ENCODE data around the gene HRH1. TPM values are rescaled to one million over a fixed set of nuclear protein-coding genes. Genes with fewer than 3 reads are reported as not detected.
A peak's percentile ranks its signal among the peaks of the same experiment; 100 is the strongest.

The HRH1 gene
- total RNA-seq, 1 donor from 2014 or later: 2.1 TPM

DNA sequence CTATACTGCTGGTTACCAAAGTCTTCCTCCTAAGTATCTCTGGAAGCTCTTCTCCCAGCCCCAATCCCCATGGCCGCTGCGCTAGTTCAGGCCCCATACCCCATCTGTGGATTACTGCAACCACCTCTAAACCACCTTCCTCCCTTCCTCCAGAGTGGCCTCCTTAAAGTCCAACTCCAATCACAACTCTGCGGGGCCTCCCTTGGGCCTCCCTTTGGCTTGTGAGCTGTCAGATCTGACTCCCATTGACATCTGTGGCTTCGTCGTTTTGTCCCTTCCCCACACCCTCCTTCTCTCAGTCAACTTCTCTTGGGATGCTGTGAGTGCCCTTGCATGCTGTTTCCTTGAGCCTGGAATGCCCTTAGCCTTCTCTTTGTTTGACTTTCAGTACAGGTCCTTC is 9.3 kb upstream of the HRH1 start:
- Histone ChIP-seq H3K4me3 (ENCODE audit: insufficient read depth, low read depth, low read length) (no peak overlapping the region), H3K9me3 (ENCODE audit: insufficient read depth, low read depth, low read length) (no peaks in the 10 kb centered on the region), H2AFZ (ENCODE audit: low read depth, low read length) (no peak overlapping the region), H3K36me3 (ENCODE audit: insufficient read depth, low read length) (no peaks in the 10 kb centered on the region), H3K27me3 (ENCODE audit: insufficient read depth, low read length) (no peaks in the 10 kb centered on the region), H3K27ac (ENCODE audit: low read depth, low read length) (peak overlapping the region; percentile 81), H3K79me2 (ENCODE audit: insufficient read depth, low read length) (no peaks in the 10 kb centered on the region), H3K4me1 (ENCODE audit: insufficient read depth, low read length) (peaks cover 41% of the 10 kb centered on the region), H4K20me1 (ENCODE audit: insufficient read depth, low read length) (no peaks in the 10 kb centered on the region), H3K9ac (ENCODE audit: low read length) (peak overlapping the region; percentile 72), H3K4me2 (ENCODE audit: low read length) (peak overlapping the region; percentile 2)
- no peak for TF ChIP-seq EZH2 (IDR thresholded peaks at IDR 0.05; ENCODE audit: insufficient read depth, low read length)
- TF ChIP-seq, protein P1, sequence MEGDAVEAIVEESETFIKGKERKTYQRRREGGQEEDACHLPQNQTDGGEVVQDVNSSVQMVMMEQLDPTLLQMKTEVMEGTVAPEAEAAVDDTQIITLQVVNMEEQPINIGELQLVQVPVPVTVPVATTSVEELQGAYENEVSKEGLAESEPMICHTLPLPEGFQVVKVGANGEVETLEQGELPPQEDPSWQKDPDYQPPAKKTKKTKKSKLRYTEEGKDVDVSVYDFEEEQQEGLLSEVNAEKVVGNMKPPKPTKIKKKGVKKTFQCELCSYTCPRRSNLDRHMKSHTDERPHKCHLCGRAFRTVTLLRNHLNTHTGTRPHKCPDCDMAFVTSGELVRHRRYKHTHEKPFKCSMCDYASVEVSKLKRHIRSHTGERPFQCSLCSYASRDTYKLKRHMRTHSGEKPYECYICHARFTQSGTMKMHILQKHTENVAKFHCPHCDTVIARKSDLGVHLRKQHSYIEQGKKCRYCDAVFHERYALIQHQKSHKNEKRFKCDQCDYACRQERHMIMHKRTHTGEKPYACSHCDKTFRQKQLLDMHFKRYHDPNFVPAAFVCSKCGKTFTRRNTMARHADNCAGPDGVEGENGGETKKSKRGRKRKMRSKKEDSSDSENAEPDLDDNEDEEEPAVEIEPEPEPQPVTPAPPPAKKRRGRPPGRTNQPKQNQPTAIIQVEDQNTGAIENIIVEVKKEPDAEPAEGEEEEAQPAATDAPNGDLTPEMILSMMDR (IDR thresholded peaks at IDR 0.05; ENCODE audit: insufficient read depth, low read depth, low read length): no peak
- Mint-ChIP-seq H3K4me3 (ENCODE audit: unreplicated experiment) (no peak overlapping the region), H3K27me3 (ENCODE audit: low read depth, unreplicated experiment) (peaks cover 16% of the 10 kb centered on the region), H3K36me3 (ENCODE audit: low read depth, unreplicated experiment) (peaks cover 4% of the 10 kb centered on the region), H3K9me3 (ENCODE audit: unreplicated experiment) (peaks cover 2% of the 10 kb centered on the region), H3K27ac (ENCODE audit: unreplicated experiment) (peak overlapping the region; percentile 15), H3K4me1 (ENCODE audit: low read depth, unreplicated experiment) (peaks cover 8% of the 10 kb centered on the region)
- DNase-seq (ENCODE audit: low read depth): no peak
- FAIRE-seq: no peak

DNA sequence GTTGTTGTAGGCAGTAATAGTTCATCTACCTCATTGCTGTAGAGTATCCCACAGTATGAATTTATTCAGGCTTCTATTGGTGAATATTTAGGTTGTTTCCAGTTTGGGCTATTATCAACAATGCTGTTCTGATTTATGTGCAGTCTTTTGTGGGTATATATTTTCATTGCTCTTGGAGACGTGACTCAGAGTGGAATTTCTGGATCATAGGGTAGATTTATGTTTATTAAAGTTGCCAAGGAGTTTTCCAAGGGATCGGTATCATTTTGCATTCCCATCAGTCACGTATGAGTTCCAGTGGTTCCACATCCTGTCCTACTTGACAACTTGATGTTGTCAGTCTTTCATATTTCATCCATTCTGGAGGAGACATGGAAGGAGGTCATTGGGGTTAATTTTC is 8.4 kb upstream of the HRH1 start:
- no peaks in the 10 kb centered on the region for H3K79me2 ChIP-seq (ENCODE audit: insufficient read depth, low read length)
- no peaks in the 10 kb centered on the region for H4K20me1 ChIP-seq (ENCODE audit: insufficient read depth, low read length)
- FAIRE-seq: peak; percentile 50
- H3K4me2 ChIP-seq (ENCODE audit: low read length): peak overlapping the region; percentile 52
- no peak overlapping the region for H3K27ac Mint-ChIP-seq (ENCODE audit: unreplicated experiment)
- no peak overlapping the region for H2AFZ ChIP-seq (ENCODE audit: low read depth, low read length)
- peaks cover 21% of the 10 kb centered on the region for H3K27me3 Mint-ChIP-seq (ENCODE audit: low read depth, unreplicated experiment)
- H3K9me3 ChIP-seq (ENCODE audit: insufficient read depth, low read depth, low read length): no peaks in the 10 kb centered on the region
- H3K36me3 Mint-ChIP-seq (ENCODE audit: low read depth, unreplicated experiment): peaks cover 4% of the 10 kb centered on the region
- no peaks in the 10 kb centered on the region for H3K27me3 ChIP-seq (ENCODE audit: insufficient read depth, low read length)
- peaks cover 2% of the 10 kb centered on the region for H3K9me3 Mint-ChIP-seq (ENCODE audit: unreplicated experiment)
- TF ChIP-seq, protein P1 (IDR thresholded peaks at IDR 0.05; ENCODE audit: insufficient read depth, low read depth, low read length): no peak
- no peak for TF ChIP-seq EZH2 (IDR thresholded peaks at IDR 0.05; ENCODE audit: insufficient read depth, low read length)
- peak overlapping the region; percentile 72 for H3K9ac ChIP-seq (ENCODE audit: low read length)
- no peak overlapping the region for H3K4me3 ChIP-seq (ENCODE audit: insufficient read depth, low read depth, low read length)
- H3K36me3 ChIP-seq (ENCODE audit: insufficient read depth, low read length): no peaks in the 10 kb centered on the region
- H3K4me1 ChIP-seq (ENCODE audit: insufficient read depth, low read length): peaks cover 33% of the 10 kb centered on the region
- peaks cover 8% of the 10 kb centered on the region for H3K4me1 Mint-ChIP-seq (ENCODE audit: low read depth, unreplicated experiment)
- H3K27ac ChIP-seq (ENCODE audit: low read depth, low read length): peak overlapping the region; percentile 81
- H3K4me3 Mint-ChIP-seq (ENCODE audit: unreplicated experiment): no peak overlapping the region
- DNase-seq (ENCODE audit: low read depth): peak; percentile 93

DNA sequence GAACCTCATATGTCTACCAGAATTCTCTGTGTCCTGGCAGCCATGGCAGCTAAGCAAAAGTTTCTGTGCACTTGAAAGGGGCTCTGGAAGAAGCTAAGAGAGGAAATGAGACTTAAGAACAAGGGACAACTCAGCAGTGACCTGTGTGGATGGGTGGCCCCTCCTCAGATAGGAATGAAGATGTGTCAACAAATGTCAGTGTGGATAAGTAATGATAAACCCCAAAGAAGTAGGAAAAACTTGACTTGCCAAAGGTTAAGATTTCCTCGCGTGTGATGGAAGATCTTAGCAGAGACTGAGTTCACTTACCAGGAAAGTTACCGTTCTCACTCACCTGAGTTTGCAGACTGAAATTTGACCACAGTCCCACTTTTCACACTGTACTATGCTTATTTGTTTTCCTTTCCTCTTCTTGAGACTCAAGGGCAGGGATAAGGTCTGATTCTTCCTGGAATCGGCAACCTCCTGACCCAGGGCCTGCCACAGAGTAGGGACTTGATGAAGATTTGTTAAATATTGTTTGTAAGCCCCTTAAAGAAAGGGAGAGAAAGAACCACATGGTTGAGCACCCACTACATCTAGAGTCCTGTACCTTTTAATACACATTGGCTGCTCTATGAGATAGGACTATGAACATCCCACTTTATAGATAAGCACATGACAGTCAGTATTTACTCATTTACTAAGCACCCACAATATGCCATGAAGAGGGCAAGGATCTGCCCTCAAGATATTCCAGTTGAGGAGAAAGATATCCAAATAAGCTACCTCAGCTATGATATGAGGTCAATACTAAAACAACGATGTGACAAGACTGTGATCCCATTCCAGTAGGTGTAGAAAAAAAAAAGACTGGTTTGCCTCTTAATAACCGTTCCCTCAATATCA is 7.3 kb upstream of the HRH1 start:
- peak overlapping the region; percentile 52 for H3K4me2 ChIP-seq (ENCODE audit: low read length)
- H3K4me1 Mint-ChIP-seq (ENCODE audit: low read depth, unreplicated experiment): peaks cover 8% of the 10 kb centered on the region
- peak; percentile 71 for FAIRE-seq
- no peaks in the 10 kb centered on the region for H3K9me3 ChIP-seq (ENCODE audit: insufficient read depth, low read depth, low read length)
- H3K79me2 ChIP-seq (ENCODE audit: insufficient read depth, low read length): no peaks in the 10 kb centered on the region
- no peak overlapping the region for H3K4me3 ChIP-seq (ENCODE audit: insufficient read depth, low read depth, low read length)
- H3K4me1 ChIP-seq (ENCODE audit: insufficient read depth, low read length): peaks cover 33% of the 10 kb centered on the region
- H3K27ac Mint-ChIP-seq (ENCODE audit: unreplicated experiment): no peak overlapping the region
- DNase-seq (ENCODE audit: low read depth): no peak
- H3K4me3 Mint-ChIP-seq (ENCODE audit: unreplicated experiment): no peak overlapping the region
- H3K27me3 Mint-ChIP-seq (ENCODE audit: low read depth, unreplicated experiment): peaks cover 27% of the 10 kb centered on the region
- H3K36me3 ChIP-seq (ENCODE audit: insufficient read depth, low read length): no peaks in the 10 kb centered on the region
- peak overlapping the region; percentile 81 for H3K27ac ChIP-seq (ENCODE audit: low read depth, low read length)
- H3K36me3 Mint-ChIP-seq (ENCODE audit: low read depth, unreplicated experiment): peaks cover 3% of the 10 kb centered on the region
- H2AFZ ChIP-seq (ENCODE audit: low read depth, low read length): no peak overlapping the region
- peaks cover 2% of the 10 kb centered on the region for H3K9me3 Mint-ChIP-seq (ENCODE audit: unreplicated experiment)
- no peaks in the 10 kb centered on the region for H3K27me3 ChIP-seq (ENCODE audit: insufficient read depth, low read length)
- peak overlapping the region; percentile 57 for H3K9ac ChIP-seq (ENCODE audit: low read length)
- no peak for TF ChIP-seq EZH2 (IDR thresholded peaks at IDR 0.05; ENCODE audit: insufficient read depth, low read length)
- TF ChIP-seq, protein P1 (IDR thresholded peaks at IDR 0.05; ENCODE audit: insufficient read depth, low read depth, low read length): no peak
- no peaks in the 10 kb centered on the region for H4K20me1 ChIP-seq (ENCODE audit: insufficient read depth, low read length)

Measured in astrocyte (in vitro differentiated cells and primary cell).